ENCODE measurements around the gene BIRC3.

DNA sequence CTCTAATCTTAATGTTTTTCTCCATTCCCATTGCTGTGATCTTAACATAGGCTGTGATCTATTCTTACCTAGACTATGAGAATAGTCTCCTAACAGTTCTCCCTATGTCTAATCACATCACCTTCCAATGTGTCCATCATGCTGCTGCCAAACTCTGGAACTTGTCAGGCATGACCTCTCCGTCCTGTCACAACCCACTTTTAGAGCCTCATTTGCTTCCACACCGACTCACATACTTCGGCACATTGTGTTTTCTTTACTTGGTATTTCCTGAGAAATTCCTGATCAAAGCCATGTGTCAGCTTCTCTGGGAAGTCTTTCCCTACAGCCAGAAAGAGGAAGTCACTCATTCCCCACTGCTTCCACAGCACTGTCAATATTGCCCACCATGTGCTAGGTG, 40.5 kb upstream of the BIRC3 start:
- TF ChIP-seq, protein P1, sequence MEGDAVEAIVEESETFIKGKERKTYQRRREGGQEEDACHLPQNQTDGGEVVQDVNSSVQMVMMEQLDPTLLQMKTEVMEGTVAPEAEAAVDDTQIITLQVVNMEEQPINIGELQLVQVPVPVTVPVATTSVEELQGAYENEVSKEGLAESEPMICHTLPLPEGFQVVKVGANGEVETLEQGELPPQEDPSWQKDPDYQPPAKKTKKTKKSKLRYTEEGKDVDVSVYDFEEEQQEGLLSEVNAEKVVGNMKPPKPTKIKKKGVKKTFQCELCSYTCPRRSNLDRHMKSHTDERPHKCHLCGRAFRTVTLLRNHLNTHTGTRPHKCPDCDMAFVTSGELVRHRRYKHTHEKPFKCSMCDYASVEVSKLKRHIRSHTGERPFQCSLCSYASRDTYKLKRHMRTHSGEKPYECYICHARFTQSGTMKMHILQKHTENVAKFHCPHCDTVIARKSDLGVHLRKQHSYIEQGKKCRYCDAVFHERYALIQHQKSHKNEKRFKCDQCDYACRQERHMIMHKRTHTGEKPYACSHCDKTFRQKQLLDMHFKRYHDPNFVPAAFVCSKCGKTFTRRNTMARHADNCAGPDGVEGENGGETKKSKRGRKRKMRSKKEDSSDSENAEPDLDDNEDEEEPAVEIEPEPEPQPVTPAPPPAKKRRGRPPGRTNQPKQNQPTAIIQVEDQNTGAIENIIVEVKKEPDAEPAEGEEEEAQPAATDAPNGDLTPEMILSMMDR (IDR thresholded peaks at IDR 0.05), result no peak
- TF ChIP-seq POLR2A (IDR thresholded peaks at IDR 0.05) (no peak), EP300 (IDR thresholded peaks at IDR 0.05) (no peak), POLR2AphosphoS5 (IDR thresholded peaks at IDR 0.05) (no peak)

All from sigmoid colon (tissue), 4 donors.